AG20443 (cell line): Measurements from ENCODE around the gene ACADL.
A peak's percentile ranks its signal among the peaks of the same experiment; 100 is the strongest.

Experiments
- DNase-seq: peaks from one replicate; pipeline ENCODE4 v3.0.0; 2012; ENCODE audit warnings: low spot score, mixed read lengths

The ACADL gene

DNA sequence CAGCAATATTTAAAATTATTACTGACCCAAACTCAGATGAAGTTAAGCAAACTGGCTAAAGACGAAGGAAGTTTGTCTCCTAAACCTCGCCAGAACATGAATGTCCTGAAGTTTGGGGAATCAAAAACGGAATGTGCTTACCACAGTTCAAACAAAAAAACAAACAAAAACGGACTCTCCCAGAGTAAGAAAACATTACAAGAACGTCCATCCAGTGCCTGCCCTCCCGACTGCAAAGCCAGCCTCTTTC lies 55.1 kb downstream of the ACADL start:
- no peak for DNase-seq

- DNase-seq: peak; percentile 22
Observed at GRCh38 chr2:210169516-210170195, 55.6 kb downstream of the ACADL start.

GRCh38 chr2:210167227-210167626 lies 58.0 kb downstream of the ACADL start:
- DNase-seq: no peak

- DNase-seq: no peak
Observed at GRCh38 chr2:210162466-210163124, 62.7 kb downstream of the ACADL start.

DNA sequence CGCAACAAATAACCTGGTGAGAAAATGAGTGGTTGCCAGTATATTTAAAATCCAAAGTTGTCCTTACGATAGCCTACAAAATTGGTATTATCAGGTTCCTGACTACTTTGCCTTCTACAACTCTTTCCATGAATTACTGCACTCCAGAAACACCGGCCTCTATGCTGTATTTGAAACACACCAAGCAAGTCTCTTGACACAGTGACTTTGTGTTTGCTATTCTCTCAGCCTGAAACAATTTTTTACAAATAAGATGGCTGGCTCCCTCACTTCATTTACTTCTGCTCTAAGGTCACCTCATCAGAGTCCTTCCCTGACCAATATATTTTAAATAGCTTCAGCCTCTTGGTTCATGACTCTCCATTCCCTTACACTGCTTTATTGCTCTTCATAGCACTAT lies 66.2 kb downstream of the ACADL start:
- no peak for DNase-seq

DNA sequence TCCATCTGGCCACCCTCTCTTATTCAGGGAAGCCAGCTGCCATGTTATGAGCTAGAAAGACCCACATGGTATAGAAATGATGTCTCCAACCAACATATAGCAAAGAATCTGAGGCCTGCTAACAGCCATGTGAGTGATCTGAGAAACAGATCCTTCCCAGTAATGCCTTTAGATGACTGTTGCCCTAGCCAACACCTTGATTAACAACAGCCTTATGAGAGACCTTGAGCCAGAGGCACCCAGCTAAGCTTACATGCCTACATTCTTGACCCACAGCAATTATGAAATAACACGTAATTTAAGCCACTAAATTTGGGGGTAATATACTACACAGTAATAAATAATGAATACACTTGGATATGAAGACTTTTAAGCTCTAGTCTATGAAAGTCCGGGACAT lies 67.0 kb downstream of the ACADL start:
- no peak for DNase-seq

DNA sequence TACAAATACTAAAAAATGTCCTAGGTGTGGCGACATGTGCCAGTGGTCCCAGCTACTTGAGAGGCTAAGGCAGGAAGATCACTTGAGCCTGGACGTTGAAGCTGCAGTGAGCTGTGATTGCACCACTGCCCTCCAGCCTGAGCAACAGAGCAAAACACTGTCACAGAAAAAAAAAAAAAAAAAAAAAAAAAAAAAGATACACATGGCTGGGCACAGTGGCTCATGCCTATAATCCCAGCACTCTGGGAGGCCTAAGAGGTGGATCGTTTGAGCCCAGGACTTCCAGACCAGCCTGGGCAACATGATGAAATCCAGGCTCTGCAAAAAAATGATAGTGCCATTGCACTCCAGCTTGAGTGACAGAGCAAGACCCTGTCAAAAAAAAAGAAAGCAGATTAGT lies 67.7 kb downstream of the ACADL start:
- DNase-seq: no peak

- DNase-seq: no peak
Observed at GRCh38 chr2:210147614-210148013, 77.6 kb downstream of the ACADL start.
